GM21515 (cell line): ENCODE results near the gene PEF1.
"Not testable (repeated sequence)": the region's sequence is repeated elsewhere in the genome, so short reads cannot be mapped to it uniquely, and the experiment has no call there.

Experiments
- ATAC-seq: cut with Tn5 transposase; IDR thresholded peaks from one replicate; pipeline ENCODE4 v1.9.1; 2021; ENCODE audit not compliant: unreplicated experiment

The PEF1 gene

DNA sequence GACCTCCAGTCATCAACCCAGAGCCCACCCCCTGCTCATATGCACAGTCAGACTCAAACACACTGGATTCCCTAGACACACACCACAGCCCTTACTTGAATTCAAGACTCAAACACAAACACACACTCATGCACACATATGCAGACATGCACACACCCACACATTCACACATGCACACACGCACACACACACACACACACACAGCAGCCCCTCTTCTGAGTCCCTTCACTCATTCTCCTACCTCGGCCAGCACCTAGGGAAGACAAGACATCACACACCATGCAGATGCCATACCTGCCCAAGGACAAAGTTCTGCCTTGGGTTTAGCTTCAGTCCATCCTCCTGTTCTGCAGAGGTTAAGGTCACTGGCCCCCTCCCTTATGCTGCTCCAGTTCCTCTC lies 28.7 kb downstream of the PEF1 start:
- ATAC-seq: no peak

DNA sequence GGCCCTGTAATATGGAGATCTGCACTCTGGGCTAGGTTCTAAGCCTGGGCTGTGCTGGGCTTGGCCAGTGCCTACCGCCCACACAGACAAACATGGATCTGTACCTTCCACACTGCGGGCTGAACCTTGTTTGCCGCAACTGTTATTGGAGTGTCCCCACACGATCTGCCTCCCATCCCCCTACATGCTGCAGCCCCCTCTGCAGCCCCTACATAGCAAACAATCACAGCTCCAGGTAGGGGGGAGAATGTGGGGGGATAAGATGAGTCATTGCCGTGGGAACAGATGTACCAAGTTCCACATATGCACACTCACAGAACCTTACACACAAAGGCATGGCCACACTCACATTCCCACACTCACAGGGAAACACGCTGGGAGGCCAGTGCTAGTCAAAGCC lies 29.3 kb downstream of the PEF1 start:
- no peak for ATAC-seq

DNA sequence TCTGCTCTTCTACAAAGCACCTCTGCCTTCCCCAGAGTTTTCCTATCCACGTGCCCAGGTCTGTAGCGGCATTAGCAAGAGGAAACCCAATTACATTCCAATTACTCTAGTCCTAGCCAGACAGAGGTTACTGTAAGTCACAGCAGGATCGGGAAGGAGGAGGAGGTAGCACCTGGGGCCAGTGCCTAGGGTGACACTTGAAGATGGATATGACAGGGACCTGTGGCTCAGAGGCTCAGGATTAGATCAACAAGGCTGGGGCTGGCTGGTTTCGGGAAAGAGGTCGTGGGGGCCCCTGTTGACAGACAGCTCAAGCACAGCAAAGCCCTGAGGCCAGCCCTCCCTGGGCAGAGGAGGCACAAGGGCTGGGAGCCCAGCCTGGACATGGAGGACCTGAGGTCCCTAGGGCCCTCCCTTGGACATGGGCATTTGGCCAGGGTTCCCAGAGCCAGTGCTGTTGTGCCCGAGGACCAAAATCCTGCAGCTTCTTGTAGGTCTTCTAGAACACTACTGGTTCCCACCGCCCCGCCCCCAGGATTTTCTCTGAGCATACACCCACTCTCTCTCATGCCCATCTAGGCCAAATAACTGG lies 30.2 kb downstream of the PEF1 start:
- ATAC-seq: no peak

DNA sequence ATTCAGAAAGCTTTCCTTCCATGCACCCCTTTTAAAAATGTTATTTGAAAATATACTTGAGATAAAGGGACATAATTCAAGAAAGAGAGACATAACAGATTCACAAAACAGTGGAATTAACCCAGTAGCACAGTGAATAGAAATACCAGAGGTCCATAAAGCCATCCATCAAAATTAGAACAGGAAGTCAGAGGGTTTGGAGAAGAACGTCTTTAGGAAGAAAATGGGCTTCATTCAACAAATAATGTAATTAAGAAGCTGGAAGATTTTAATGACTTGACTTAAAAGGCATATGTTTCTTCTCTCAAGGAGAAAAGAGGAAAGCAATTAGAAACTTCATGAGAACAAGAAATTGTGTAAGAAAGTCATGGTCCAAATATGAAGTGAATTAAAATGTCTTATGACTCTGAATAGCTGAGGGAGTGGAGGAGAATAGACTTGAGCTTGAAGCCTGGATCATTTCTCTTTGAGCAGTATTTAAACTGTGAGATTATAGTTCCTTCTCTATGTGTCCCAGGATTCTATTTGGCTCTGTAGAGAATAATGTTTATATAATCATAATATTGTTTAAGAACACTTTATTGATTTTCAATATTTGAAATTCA lies 35.1 kb downstream of the PEF1 start:
- ATAC-seq: no peak

DNA sequence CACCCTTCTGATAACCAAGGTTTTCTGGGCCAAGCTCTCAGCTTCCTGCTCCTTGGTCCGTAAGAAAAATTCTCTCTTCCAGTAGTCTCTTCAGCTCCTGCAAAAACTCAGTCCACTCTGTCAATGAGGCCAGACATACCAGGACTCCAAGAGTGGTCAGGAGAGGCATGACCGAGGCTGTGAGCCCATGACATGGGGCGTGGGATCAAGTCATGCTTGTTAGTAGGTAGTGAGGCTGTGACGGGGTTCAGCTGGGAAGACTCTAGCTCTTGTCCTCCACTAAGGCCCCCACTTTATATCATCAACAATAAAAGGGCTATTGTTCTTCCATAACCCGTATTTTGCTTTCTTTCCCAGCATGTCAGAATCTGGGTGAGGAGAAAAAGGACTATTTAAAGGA lies 37.3 kb downstream of the PEF1 start:
- no peak for ATAC-seq

DNA sequence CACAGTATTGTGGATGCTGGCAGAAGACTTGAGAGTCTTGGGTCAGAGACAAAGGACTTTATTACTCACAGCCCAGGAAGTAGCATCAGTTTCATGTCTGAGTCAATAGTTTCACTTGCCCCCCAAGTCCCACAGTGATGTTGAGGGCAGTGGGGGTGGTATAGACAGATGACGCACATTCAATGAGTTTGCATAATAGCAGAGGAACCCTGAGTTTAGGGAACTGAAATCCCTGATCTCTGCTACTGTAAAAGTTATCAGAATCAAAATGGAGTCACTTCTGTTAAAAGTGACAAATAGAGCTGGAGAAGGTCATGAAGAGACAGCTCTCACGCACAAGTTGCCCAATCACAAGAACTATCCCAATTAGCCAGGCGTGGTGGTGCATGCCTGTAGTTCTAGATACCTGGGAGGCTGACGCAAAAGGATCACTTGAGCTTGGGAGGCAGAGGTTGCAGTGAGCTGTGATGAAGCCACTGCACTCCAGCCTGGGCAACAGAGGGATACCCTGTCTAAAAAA lies 38.7 kb downstream of the PEF1 start:
- peak; percentile 85 for ATAC-seq

DNA sequence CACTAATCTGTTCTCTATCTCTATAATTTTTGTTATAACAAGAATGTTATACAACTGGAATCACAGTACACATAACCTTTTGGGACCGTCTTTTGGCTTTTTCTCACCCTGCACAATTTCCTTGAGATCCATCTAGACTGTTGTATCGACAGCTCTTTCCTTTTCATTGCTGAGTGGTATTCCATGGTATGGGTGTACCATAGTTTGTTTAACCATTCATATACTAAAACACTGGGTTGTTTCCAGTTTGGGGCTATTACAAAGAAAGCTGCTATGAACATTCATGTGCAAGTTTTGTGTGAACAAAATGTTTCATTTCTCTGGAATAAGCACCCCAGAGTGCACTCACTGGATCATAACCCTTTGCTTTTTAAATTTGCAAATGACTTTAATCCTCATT lies 42.6 kb downstream of the PEF1 start:
- ATAC-seq: no peak

DNA sequence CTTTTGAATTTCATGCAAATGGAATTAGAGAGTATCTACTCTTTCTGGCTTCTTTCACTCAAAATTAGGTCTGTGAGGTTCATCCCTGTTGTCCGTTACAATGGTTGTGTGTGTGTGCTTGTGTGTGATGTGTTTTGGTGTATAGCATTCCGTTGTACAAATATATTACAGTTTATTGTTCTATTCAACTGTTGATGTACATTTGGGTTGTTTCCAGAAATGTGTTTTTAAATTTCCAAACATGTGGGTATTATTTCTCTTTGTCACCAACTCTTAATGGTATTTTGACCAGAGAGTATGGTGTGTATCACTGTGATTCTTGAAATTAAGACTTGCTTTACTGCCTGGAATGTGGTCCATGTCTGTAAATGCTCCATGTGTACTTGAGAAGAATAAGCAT lies 44.0 kb downstream of the PEF1 start:
- ATAC-seq: no peak

DNA sequence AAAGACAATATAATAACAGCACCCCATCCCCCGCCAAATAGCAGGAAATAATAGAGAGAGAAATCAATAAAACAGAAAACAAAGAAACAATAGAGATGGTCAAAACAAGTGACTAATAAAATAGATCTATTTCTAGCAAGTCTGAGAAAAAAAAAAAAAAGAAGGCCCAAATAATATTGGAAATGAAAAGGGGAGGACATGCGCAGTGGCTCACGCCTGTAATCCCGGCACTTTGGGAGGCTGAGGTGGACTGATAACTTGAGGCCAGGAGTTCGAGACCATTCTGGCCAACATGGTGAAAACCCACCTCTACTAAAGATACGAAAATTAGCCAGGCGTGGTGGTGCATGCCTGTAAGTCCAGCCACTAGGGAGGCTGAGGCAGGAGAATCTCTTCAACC lies 45.7 kb downstream of the PEF1 start:
- ATAC-seq: no peak

DNA sequence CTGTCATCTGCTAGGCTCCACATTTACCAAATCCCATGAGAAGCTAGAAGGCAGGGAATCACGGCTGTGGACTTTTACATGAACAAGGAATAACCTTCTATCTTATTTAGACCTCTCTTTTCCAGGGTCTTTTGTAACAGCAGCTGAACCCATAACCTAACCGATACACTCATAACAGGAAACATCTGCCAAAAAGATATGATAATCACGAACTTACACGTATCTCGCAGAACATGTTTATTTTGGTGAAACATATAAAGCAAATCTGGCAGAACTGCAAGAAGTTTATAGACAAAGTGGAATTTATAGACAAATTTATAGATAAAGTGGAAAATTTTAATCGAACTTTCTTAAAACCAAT lies 48.0 kb downstream of the PEF1 start:
- no peak for ATAC-seq

DNA sequence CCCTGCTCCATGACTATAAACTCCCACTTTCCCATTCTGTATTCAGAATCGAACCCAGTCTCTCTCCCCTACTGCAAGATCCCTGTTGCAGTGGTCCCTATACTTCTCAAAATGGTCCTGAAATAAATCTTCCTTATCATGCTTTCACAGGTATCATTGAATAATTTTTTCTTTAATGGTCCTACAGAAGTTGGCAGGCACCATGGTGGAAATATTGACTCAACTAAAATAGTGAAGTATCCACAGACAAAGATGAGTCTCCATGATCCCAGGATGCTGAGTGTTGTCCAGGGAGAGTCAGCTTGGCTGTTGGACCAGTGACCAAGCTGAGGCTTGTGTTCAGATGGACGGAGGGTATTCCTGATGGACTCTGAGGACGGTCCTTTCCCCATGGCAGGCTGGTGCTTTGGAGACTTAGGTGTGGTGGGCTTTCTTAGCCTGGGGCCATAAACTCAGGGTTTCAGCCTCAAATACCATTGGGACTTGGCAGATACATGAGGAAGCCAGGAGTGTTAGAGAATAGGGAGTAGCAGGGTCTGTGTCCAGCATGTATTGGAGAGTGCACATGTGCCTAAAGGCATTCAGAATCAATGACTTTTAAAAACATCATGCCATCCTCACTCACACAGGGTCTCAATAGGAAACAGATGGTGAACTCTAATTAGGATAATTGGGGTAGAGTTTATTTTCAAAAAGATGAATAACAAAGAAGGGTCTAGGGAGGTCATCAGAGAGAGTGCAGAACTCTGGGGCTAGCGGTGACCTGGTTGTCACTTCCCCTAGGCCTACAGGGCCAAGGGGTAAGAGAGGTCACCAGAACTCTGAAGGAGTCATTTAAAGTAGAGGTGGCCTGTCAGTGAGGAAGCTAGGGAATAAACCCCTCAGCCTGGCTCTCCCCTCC lies 48.6 kb downstream of the PEF1 start:
- ATAC-seq: no peak

DNA sequence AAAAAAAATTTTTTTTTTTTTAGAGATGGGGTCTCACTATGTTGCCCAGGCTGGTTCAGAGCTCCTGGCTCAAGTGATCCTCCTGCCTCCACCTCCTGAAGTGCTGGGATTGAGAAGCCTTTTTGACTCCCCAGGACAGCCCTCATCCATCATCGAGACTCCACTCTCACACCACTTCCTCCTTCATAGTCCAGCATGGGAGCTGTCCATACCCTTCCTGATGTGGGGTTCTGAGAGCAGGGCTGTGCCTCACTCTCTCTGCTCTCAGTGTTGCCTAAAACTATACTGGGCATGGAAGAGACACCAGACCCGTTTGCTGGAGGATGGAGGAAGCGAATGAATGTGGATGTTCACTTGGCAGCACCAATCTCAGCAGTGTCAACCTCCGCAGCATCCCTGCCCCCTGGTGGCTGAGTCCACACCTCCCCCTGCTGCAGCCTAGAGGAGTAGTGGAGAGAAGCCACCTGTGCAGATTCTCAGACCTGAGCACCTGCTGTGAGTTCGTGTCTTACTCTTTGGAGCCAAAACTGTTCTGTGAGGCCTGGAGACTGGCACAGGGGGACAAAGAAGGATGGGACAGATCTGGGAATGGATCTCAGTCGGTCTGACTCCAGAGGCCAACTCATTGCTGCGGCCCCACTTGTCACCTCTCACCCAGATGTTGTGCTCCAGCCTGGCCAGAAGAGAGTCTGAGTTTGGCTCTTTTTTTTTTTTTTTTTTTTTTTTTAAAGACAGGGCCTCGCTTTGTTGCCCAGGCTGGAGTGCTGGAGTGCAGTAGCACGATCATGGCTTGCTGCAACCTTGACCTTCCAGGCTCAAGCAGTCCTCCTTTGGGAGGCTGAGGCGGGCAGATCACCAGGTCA lies 50.7 kb downstream of the PEF1 start:
- ATAC-seq: no peak

DNA sequence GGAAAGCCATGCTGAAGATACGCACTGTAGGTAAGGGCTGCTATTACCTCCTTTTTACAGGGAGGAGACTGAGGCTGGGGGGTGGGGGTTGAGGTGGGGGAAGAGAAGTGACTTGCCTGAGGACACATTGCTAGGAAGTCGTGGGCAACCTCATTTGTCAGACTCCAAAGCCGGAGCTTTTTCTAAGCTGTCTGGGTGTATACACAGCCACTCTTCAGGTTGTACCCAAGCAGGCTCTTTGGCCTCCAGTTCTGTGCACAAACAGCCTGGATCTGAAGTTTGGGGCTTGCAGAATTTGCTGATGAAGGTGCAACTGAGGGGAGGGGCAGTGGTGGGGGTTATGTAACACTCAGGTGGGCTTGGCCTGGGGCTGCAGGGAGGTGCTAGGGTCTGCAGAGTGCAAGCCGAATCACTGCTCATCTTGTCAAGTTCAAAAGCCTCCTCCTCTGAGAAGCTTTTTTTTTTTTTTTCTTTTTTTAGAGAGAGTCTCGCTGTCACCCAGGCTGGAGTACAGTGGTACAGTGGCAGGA lies 51.5 kb downstream of the PEF1 start:
- ATAC-seq: no peak

DNA sequence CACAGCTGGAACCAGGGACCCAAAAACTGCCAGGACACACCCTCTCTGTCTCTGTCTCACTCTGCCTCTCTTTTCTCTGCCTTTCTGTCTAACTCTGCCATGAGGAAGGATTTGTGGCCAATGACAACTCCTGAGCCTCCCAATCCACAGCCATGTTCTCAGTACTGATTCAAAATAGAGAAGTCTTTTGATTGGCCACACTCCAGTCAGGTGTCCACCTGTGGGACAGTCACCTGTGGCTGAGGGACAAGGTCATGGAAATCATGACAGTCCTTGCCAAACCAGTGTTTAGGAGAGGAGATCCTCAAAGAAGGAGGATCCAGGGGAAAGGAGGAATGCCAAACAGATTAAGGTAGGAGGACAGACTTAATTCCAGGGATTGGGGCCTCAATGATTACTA lies 52.5 kb downstream of the PEF1 start:
- ATAC-seq: no peak

DNA sequence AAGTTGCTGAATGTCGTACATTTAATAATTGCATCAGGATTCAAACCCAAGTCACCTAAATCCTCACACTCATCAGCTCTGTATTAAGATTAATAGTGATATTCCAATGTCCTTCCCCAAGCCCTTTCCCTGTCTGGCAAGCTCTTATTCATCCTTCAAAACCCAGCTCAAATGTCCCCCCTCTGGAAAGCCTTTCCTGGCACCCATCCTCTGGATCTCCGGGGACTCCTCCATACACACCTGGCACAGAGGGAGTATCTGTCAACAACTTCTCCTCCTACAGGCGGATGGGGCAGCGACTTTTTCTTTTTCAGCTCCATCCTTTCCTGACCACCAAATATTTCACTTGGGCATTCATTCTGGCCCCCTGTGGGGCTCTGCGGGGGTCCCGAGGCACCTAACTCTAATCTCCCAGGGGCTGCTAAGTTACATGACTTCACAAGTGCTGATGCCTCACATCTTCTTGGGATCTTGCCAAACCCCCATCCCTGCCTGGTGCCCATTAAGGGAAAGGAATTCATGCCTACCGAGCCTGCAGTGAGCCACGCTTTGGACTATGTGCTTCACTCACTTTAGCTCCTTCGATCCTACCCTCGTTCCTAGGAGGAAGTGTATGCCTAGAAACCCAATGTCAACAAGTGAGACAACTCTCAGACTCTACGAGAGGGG lies 53.1 kb downstream of the PEF1 start:
- ATAC-seq: no peak

DNA sequence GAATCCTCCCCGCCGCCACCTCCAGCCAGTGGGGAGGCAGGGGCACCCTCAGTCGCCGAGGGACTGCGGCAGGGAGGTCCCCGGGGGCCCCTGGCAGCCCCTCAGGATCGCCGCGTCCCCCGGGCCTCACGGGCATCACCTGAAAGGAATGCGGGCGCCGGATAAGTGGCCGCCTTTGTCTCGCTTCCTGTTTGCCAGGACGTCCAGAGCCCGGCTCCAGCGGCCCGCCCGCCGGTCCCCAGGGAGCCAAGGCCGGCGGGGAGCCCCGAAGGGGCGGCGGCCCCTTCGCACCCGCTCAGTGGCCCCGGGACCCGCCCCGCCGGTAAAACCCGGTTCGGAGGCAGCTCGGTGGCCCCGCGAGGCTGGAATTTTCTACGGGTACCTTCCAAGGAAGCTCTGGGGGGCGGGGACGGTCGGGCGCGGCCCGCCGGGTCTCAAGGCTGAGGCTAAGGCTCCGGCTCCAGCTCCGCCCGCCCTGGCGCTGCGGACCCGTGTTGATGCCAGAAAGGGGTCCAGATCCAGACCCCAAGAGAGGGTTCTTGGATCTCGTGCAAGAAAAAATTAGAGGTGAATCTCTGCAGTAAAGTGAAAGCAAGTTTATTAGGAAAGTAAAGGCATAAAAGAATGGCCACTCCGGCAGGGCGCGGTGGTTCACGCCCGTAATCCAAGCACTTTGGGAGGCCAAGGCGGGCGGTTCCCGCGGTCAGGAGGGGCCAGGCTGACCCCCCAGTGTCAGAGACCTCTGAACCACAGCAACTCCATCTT lies 55.7 kb downstream of the PEF1 start:
- ATAC-seq: no peak

DNA sequence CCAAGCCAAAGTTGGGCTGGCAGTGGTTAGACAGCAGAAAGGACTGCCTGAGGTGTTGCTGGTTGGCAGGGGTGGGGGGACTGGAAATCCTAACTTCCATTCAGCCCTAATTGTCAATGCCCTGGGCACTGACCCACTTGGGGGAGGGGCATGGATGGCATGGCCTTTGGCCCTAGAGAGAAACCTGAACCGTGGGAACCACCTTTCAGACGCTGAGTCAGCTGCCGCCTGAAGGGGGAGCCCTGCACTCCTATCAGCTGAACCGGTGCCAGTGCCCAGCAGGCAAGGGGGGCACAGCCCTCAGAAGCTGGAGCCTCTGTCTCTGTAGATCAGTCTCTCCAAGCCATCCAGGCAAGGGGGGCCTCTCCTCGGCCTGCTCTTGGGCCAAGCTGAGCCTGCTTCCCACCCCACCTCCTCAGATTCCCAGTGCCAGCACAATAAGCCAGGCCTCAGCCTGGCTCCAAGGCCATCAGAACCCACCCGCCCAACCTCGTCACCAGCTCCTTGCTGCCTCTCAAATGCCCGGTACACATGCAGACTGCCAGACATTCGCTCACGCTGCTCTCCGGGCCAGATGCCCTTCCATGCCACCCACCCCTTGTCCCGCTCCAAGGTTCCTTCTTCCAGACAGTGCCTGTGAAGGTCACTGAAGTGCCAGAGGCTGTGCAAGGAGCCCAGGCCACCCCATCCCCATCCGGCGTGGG lies 56.8 kb downstream of the PEF1 start:
- no peak for ATAC-seq

DNA sequence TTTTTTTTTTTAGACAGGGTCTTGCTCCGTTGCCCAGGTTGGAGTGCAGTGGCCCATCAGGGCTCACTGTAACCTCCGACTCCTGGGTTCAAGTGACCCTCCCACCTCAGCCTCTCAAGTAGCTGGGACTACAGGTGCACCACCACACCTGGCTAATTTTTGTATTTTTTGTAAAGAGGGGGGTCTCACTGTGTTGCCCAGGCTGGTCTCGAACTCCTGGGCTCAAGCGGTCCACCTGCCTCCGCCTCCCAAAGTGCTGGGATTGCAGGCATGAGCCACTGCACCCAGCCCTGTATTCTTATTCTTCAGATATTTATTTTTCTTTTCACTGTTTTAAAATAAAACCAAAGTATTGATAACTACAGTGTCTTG lies 57.4 kb downstream of the PEF1 start:
- ATAC-seq: not testable (repeated sequence)
